Mesendoderm (in vitro differentiated cells): Measurements from ENCODE around the gene SARS2.
"Not testable (repeated sequence)": the region's sequence is repeated elsewhere in the genome, so short reads cannot be mapped to it uniquely, and the experiment has no call there.

Experiments
- DNase-seq: peaks from one replicate; pipeline ENCODE4 v3.0.0; 2013
- H2AK5ac ChIP-seq: 2 replicates; pipeline ENCODE4 v1.6.1; 2013; ENCODE audit warnings: low read length, inconsistent platforms
- H2BK120ac ChIP-seq: 2 replicates; pipeline ENCODE4 v1.6.1; 2013; ENCODE audit warnings: low read depth, mild to moderate bottlenecking, low read length, moderate library complexity, mixed read lengths
- H2BK15ac ChIP-seq: replicated peaks from 2 replicates; pipeline ENCODE4 v1.6.1; 2013; ENCODE audit warnings: low read depth, mild to moderate bottlenecking, moderate library complexity
- H2BK5ac ChIP-seq: 2 replicates; pipeline ENCODE4 v1.6.1; 2013; ENCODE audit warnings: low read length, inconsistent platforms
- H3K18ac ChIP-seq: 2 replicates; pipeline ENCODE4 v1.6.1; 2013; ENCODE audit warnings: mild to moderate bottlenecking, low read length, mixed read lengths
- H3K23ac ChIP-seq: one replicate; pipeline ENCODE4 v1.6.1; 2013; ENCODE audit warnings: low read length
- H3K27ac ChIP-seq: 2 replicates; pipeline ENCODE4 v1.5.1; 2013; ENCODE audit warnings: low read depth, mild to moderate bottlenecking, inconsistent platforms, low read length, moderate library complexity
- H3K27me3 ChIP-seq: 2 replicates; pipeline ENCODE4 v1.6.1; 2013; ENCODE audit warnings: low read length, control low read depth, mild to moderate bottlenecking, inconsistent platforms; ENCODE audit not compliant: insufficient read depth, poor library complexity
- H3K36me3 ChIP-seq: 2 replicates; pipeline ENCODE4 v1.6.1; 2013; ENCODE audit warnings: low read length, inconsistent platforms; ENCODE audit not compliant: control insufficient read depth, insufficient read depth
- H3K4ac ChIP-seq: one replicate; pipeline ENCODE4 v1.6.1; 2013; ENCODE audit warnings: low read depth, mild to moderate bottlenecking, low read length, moderate library complexity
- H3K4me1 ChIP-seq: 2 replicates; pipeline ENCODE4 v1.6.1; 2013; ENCODE audit warnings: low read depth, low read length, inconsistent platforms; ENCODE audit not compliant: control insufficient read depth
- H3K4me2 ChIP-seq: 2 replicates; pipeline ENCODE4 v1.6.1; 2013; ENCODE audit warnings: low read length
- H3K4me3 ChIP-seq: 2 replicates; pipeline ENCODE4 v1.5.1; 2013; ENCODE audit warnings: mild to moderate bottlenecking, low read length
- H3K56ac ChIP-seq: one replicate; pipeline ENCODE4 v1.6.1; 2013; ENCODE audit warnings: low read length
- H3K79me1 ChIP-seq: 2 replicates; pipeline ENCODE4 v1.6.1; 2013; ENCODE audit warnings: low read length, inconsistent platforms
- H3K79me2 ChIP-seq: 2 replicates; pipeline ENCODE4 v1.6.1; 2013; ENCODE audit warnings: mild to moderate bottlenecking, low read length; ENCODE audit not compliant: control insufficient read depth, insufficient read depth
- H3K9ac ChIP-seq: 2 replicates; pipeline ENCODE4 v1.6.1; 2013; ENCODE audit warnings: low read length, inconsistent platforms
- H4K5ac ChIP-seq: one replicate; pipeline ENCODE4 v1.6.1; 2013; ENCODE audit warnings: low read length
- H4K8ac ChIP-seq: one replicate; pipeline ENCODE4 v1.6.1; 2013; ENCODE audit warnings: low read depth, mild to moderate bottlenecking, control low read depth, low read length, moderate library complexity
- WGBS: extraction: QIAGEN DNeasy Blood & Tissue Kit; methylation state at CpG from one replicate; pipeline ENCODE4 v1.1.7; 2013; ENCODE audit warnings: low lambda C conversion rate, missing lambda C conversion rate; ENCODE audit not compliant: insufficient coverage; ENCODE audit errors: extremely low coverage; 5-methylcytosine and 5-hydroxymethylcytosine counted together

SARS2 gene

DNA sequence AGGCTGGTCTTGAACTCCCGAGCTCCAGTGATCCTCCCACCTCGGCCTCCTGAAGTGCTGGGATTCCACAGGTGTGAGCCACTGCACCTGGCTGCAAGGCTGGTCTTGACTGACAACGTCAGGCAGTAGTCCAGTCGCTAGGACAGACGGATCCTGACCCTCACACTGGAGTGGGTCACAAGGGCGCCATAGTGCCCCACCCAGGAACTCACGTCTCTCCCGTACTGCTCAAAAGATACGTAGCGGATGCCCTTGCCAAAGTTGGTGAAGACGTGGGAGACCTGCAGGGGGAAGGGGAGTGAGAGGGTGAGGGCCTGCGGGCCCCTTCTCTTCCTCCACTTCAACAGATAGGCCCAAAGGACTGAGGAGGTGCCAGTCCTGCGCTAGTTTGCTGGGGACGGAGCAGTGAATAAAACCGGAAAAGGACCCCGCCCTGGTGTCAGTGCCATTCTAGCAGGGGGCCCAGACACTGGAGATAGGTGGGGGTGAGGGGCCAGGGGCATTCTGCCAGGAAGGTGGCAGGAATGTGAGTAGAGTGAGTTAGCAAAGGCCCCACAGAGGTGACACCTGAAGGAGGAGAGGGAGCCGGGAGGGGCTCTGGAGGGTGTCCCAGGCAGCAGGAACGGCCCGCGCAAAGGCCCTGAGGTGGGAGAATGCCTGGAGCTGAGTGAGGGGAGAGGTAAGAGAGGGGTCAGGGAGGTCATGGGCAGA lies 12.1 kb upstream of the SARS2 start:
- Histone ChIP-seq H3K79me2 (no peaks in the 10 kb centered on the region), H3K9ac (no peak overlapping the region), H3K4ac (no peak overlapping the region), H3K18ac (no peak overlapping the region), H2BK15ac (no peak overlapping the region), H3K4me3 (no peak overlapping the region), H2BK5ac (no peak overlapping the region), H4K5ac (no peak overlapping the region), H3K27ac (no peak overlapping the region), H3K79me1 (no peaks in the 10 kb centered on the region), H3K4me2 (no peak overlapping the region), H2BK120ac (no peak overlapping the region), H4K8ac (no peak overlapping the region), H3K27me3 (no peaks in the 10 kb centered on the region), H3K36me3 (peaks cover 1% of the 10 kb centered on the region), H3K4me1 (no peaks in the 10 kb centered on the region), H3K56ac (no peak overlapping the region), H3K23ac (no peak overlapping the region), H2AK5ac (no peak overlapping the region)
- no peak for DNase-seq
- no CpG with 5 or more reads among the region's 20 CpGs for WGBS

GRCh38 chr19:38941979-38942378 lies 11.4 kb upstream of the SARS2 start:
- Histone ChIP-seq H2BK5ac (no peak overlapping the region), H3K36me3 (peaks cover 1% of the 10 kb centered on the region), H3K56ac (no peak overlapping the region), H3K79me2 (no peaks in the 10 kb centered on the region), H4K5ac (no peak overlapping the region), H3K79me1 (no peaks in the 10 kb centered on the region), H3K4me1 (no peaks in the 10 kb centered on the region), H3K18ac (no peak overlapping the region), H2BK15ac (no peak overlapping the region), H2BK120ac (no peak overlapping the region), H3K4me2 (no peak overlapping the region), H3K23ac (no peak overlapping the region), H3K27ac (no peak overlapping the region), H3K4ac (no peak overlapping the region), H3K9ac (no peak overlapping the region), H2AK5ac (no peak overlapping the region), H3K4me3 (no peak overlapping the region), H4K8ac (no peak overlapping the region), H3K27me3 (no peaks in the 10 kb centered on the region)
- no peak for DNase-seq
- no CpG with 5 or more reads among the region's 2 CpGs for WGBS

- not testable (repeated sequence) for H2AK5ac ChIP-seq, H3K56ac ChIP-seq, H3K9ac ChIP-seq, H3K27me3 ChIP-seq, H3K79me2 ChIP-seq, H3K4ac ChIP-seq, H3K36me3 ChIP-seq, H4K5ac ChIP-seq, H3K4me2 ChIP-seq, H4K8ac ChIP-seq, H3K27ac ChIP-seq, DNase-seq, H2BK15ac ChIP-seq, H3K18ac ChIP-seq, H3K79me1 ChIP-seq, H3K4me3 ChIP-seq, H2BK120ac ChIP-seq, H3K4me1 ChIP-seq, H3K23ac ChIP-seq, H2BK5ac ChIP-seq
- WGBS = no CpG with 5 or more reads among the region's 5 CpGs
These were observed 10.9 kb upstream of the SARS2 start for GRCh38 chr19:38941466-38941865.

DNA sequence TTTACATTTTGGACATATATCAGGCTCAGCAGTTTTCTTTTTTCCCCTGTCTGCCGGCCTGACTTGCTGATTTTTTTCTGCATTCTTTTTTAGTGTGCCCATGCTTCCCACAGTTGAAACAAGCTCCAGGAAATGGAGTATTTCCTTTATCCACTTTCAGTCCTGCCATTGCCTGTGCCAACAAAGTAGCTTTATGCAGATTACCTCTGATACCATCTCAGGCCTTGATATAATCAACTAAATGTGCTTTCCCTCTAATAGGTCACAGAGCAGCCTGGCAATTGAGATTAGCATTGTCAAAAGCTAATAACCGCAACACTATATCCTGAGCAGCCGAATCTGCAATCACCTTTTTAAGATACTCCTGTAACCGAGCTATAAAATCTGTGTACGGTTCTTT lies 9.4 kb upstream of the SARS2 start:
- no peaks in the 10 kb centered on the region for H3K27me3 ChIP-seq
- H3K79me2 ChIP-seq = no peaks in the 10 kb centered on the region
- H4K8ac ChIP-seq = no peak overlapping the region
- H2BK5ac ChIP-seq = no peak overlapping the region
- no peaks in the 10 kb centered on the region for H3K79me1 ChIP-seq
- H3K4me1 ChIP-seq = no peaks in the 10 kb centered on the region
- H2AK5ac ChIP-seq = no peak overlapping the region
- H3K4ac ChIP-seq = no peak overlapping the region
- H3K18ac ChIP-seq = no peak overlapping the region
- H2BK120ac ChIP-seq = no peak overlapping the region
- H3K56ac ChIP-seq = no peak overlapping the region
- DNase-seq = no peak
- no CpG with 5 or more reads among the region's 5 CpGs for WGBS
- H3K4me3 ChIP-seq = no peak overlapping the region
- H3K23ac ChIP-seq = no peak overlapping the region
- no peak overlapping the region for H3K27ac ChIP-seq
- H3K4me2 ChIP-seq = no peak overlapping the region
- H3K36me3 ChIP-seq = peaks cover 1% of the 10 kb centered on the region
- no peak overlapping the region for H4K5ac ChIP-seq
- no peak overlapping the region for H3K9ac ChIP-seq
- H2BK15ac ChIP-seq = no peak overlapping the region

GRCh38 chr19:38933544-38933943 lies 3.0 kb upstream of the SARS2 start:
- Histone ChIP-seq H3K4ac (no peak overlapping the region), H3K79me1 (peaks cover 12% of the 10 kb centered on the region), H3K23ac (no peak overlapping the region), H4K5ac (no peak overlapping the region), H3K27me3 (no peaks in the 10 kb centered on the region), H3K56ac (no peak overlapping the region), H3K4me1 (peaks cover 2% of the 10 kb centered on the region), H3K4me3 (no peak overlapping the region), H3K4me2 (no peak overlapping the region), H2BK120ac (no peak overlapping the region), H3K79me2 (peaks cover 17% of the 10 kb centered on the region), H3K27ac (no peak overlapping the region), H3K9ac (no peak overlapping the region), H2BK5ac (no peak overlapping the region), H4K8ac (no peak overlapping the region), H3K36me3 (peaks cover 1% of the 10 kb centered on the region), H2AK5ac (no peak overlapping the region), H2BK15ac (no peak overlapping the region), H3K18ac (no peak overlapping the region)
- WGBS = no CpG with 5 or more reads among the region's 4 CpGs
- DNase-seq = no peak
